ENCODE results near the gene SMOC2.

SMOC2 gene

DNA sequence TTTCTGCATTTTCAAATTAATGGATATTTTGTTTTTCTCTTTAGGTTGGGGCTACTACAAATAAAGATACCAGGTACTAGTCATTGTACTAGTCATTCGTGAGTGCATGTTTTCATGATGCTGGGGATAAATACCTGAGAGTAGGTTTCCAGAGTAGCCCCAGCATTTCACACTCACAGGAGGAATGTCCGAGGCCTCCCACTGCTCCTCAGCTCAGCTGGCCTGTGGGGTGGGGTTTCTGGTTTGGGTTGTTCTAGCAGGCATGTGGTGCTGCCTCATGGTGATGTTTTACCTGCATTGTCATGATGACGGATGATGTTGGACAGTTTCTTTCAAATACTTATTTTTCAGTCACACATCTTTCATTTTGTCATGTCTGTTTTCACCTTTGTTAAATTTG is 144.5 kb downstream of the SMOC2 start:
- FAIRE-seq (no peak), DNase-seq (ENCODE audit: insufficient read length, low spot score) (no peak)
- no peak for TF ChIP-seq POLR2A (IDR thresholded peaks at IDR 0.05; ENCODE audit: low read depth, low read length)

DNA sequence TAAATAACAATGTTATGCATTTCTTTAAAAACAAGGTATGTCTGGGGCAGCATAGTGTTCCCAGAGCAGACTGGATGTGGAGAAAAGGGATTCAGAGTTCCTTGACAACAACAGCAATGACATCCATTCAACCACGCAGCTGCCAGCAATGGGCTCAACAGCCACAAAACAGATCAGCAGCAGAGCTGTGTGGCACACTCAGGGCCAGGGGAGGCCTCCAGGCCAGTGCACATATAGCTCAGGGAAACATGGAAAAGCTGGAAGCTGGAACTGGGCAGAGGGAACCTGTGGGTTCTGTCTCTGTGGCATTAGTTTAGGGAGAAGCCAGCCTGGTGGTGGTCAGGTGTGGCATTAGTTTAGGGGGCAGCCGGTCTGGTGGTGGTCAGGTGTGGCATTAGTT is 148.3 kb downstream of the SMOC2 start:
- DNase-seq (ENCODE audit: insufficient read length, low spot score) (no peak), FAIRE-seq (no peak)
- TF ChIP-seq POLR2A (IDR thresholded peaks at IDR 0.05; ENCODE audit: low read depth, low read length) = no peak

- FAIRE-seq = no peak
- TF ChIP-seq POLR2A (IDR thresholded peaks at IDR 0.05; ENCODE audit: low read depth, low read length) = no peak
- no peak for DNase-seq (ENCODE audit: insufficient read length, low spot score)
Observed at GRCh38 chr6:168590406-168590805, 149.4 kb downstream of the SMOC2 start.

DNA sequence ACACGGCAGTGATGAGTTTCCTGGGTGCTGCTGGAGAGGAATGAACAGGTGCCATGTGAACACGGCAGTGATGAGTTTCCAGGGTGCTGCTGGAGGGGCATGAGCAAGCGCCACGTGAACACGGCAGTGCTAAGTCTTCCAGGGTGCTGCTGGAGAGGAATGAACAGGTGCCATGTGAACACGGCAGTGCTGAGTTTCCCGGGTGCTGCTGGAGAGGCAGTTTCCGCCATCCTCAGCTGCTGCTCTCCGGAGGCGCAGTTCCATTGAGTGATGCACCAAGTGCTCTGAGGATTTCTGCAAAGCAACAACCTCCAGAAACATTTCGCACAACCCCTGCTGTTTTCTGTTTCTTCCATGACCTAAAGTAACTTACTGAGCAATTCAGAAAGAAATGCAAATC is 155.4 kb downstream of the SMOC2 start:
- no peak for TF ChIP-seq POLR2A (IDR thresholded peaks at IDR 0.05; ENCODE audit: low read depth, low read length)
- DNase-seq (ENCODE audit: insufficient read length, low spot score) (no peak), FAIRE-seq (no peak)

DNA sequence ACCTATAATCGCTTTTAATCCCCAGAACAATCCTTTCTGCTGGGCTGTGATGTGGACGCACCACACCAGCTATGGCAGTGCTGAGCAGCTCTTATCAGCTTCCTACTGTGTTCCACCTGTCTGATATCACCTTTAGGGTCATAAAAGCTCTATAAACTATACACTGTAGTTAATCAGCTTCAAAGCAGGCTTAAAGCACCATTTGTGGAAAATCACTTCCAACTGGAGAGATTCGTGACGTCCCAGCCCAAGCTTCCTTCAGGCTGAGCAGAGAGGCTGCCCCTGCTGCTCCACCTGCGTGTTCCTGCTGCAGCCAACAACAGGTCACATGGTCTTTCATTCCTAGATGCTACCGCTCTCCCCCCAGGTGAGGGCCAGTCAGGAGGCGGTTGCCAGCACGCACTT is 156.5 kb downstream of the SMOC2 start:
- no peak for TF ChIP-seq POLR2A (IDR thresholded peaks at IDR 0.05; ENCODE audit: low read depth, low read length)
- no peak for FAIRE-seq
- no peak for DNase-seq (ENCODE audit: insufficient read length, low spot score)

GRCh38 chr6:168598251-168599117 is 157.5 kb downstream of the SMOC2 start:
- FAIRE-seq (no peak), DNase-seq (ENCODE audit: insufficient read length, low spot score) (no peak)
- TF ChIP-seq POLR2A (IDR thresholded peaks at IDR 0.05; ENCODE audit: low read depth, low read length) = no peak

- no peak for TF ChIP-seq POLR2A (IDR thresholded peaks at IDR 0.05; ENCODE audit: low read depth, low read length)
- FAIRE-seq (no peak), DNase-seq (ENCODE audit: insufficient read length, low spot score) (no peak)
Observed at GRCh38 chr6:168599118-168599494, 158.1 kb downstream of the SMOC2 start.

DNA sequence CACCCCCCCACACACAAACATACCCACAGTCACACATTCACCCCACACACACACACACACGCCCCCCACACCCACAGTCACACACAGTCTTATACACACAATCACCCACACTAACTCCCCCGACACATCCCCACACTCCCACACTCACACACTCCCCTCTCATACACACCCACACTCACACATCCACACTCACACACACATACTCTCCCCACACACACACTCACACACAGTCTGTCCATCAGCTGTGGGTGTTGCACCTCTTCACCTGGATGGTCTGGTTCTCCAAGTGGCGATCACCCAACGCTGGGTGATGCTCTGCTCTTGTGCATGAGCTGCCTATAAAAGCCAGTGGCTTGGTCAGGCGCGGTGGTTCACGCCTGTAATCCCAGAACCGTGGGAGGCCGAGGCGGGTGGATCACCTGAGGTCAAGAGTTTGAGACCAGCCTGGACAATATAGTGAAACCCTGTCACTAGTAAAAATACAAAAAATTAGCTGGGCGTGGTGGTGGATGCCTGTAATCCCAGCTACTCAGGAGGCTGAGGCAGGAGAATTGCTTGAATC is 158.9 kb downstream of the SMOC2 start:
- no peak for DNase-seq (ENCODE audit: insufficient read length, low spot score)
- no peak for FAIRE-seq
- TF ChIP-seq POLR2A (IDR thresholded peaks at IDR 0.05; ENCODE audit: low read depth, low read length) = no peak

GRCh38 chr6:168600381-168600780 is 159.4 kb downstream of the SMOC2 start:
- TF ChIP-seq POLR2A (IDR thresholded peaks at IDR 0.05; ENCODE audit: low read depth, low read length) = no peak
- no peak for FAIRE-seq
- no peak for DNase-seq (ENCODE audit: insufficient read length, low spot score)

GRCh38 chr6:168601111-168601510 is 160.1 kb downstream of the SMOC2 start:
- DNase-seq (ENCODE audit: insufficient read length, low spot score) (no peak), FAIRE-seq (no peak)
- TF ChIP-seq POLR2A (IDR thresholded peaks at IDR 0.05; ENCODE audit: low read depth, low read length) = no peak

- no peak for TF ChIP-seq POLR2A (IDR thresholded peaks at IDR 0.05; ENCODE audit: low read depth, low read length)
- FAIRE-seq (no peak), DNase-seq (ENCODE audit: insufficient read length, low spot score) (no peak)
Observed at GRCh38 chr6:168601546-168601945, 160.6 kb downstream of the SMOC2 start.

GRCh38 chr6:168602576-168602975 is 161.6 kb downstream of the SMOC2 start:
- TF ChIP-seq POLR2A (IDR thresholded peaks at IDR 0.05; ENCODE audit: low read depth, low read length) = no peak
- no peak for FAIRE-seq

GRCh38 chr6:168603234-168603633 is 162.2 kb downstream of the SMOC2 start:
- DNase-seq (ENCODE audit: insufficient read length, low spot score) = no peak
- TF ChIP-seq POLR2A (IDR thresholded peaks at IDR 0.05; ENCODE audit: low read depth, low read length) = no peak
- FAIRE-seq = no peak

More at GRCh38 chr6:168602576-168602975, 161.6 kb downstream of the SMOC2 start:
- DNase-seq (ENCODE audit: insufficient read length, low spot score) = no peak

- FAIRE-seq = no peak
Observed at GRCh38 chr6:168605964-168606363, 165.0 kb downstream of the SMOC2 start.

DNA sequence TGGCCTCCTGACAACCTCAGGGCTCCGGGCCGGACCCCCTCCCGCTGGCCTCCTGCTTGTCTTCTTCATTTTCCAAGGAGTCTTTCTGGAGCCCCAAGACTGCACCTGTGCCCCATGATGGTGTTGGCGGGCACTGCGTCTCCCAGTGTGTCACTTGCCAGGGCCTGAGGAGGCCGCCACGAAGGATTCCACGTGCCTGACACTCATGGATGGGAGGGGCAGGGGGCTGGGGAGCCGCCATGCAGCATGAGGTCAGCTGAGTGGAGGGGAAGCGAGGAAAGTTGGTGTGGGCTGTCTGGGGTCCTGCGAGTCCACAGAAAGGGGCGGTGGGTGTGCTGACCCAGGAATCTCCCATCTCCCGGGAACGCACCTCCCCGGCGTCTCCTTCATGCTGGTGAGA is 165.7 kb downstream of the SMOC2 start:
- DNase-seq (ENCODE audit: insufficient read length, low spot score) (no peak), FAIRE-seq (no peak)
- no peak for TF ChIP-seq POLR2A (IDR thresholded peaks at IDR 0.05; ENCODE audit: low read depth, low read length)

More at GRCh38 chr6:168605964-168606363, 165.0 kb downstream of the SMOC2 start:
- no peak for TF ChIP-seq POLR2A (IDR thresholded peaks at IDR 0.05; ENCODE audit: low read depth, low read length)
- DNase-seq (ENCODE audit: insufficient read length, low spot score) = no peak

Data from H54 (cell line).